Kidney (tissue), 14 donors: ENCODE results near the gene ZFR2. TPM values are rescaled to one million over a fixed set of nuclear protein-coding genes. Genes with fewer than 3 reads are reported as not detected.

Experiments
- DNase-seq, 5 donors: peaks; one replicate each; pipeline ENCODE4 v3.0.0-alpha.2; 2013 to 2020
- FAIRE-seq: peaks from 2 replicates; lab custom pipeline; 2012; peaks lifted over from hg19 to GRCh38; lab: Jason Lieb, UNC
- H3K27ac ChIP-seq, 2 donors: one replicate each; pipeline ENCODE4 v1.7.0; 2013; ENCODE audit warnings: low read depth in 2 of 2, low read length in 2 of 2, inconsistent platforms in 1 of 2
- H3K27me3 ChIP-seq: one replicate; pipeline ENCODE4 v1.7.1; 2013; ENCODE audit warnings: low read length, inconsistent platforms; ENCODE audit not compliant: control insufficient read depth, insufficient read depth
- H3K36me3 ChIP-seq, 3 donors: one replicate each; pipeline versions ENCODE4 v1.7.0 to v1.7.1; 2013; ENCODE audit warnings: low read length in 3 of 3, control low read depth in 1 of 3, inconsistent platforms in 1 of 3; ENCODE audit not compliant: insufficient read depth in 3 of 3, control insufficient read depth in 2 of 3
- H3K4me1 ChIP-seq, 3 donors: one replicate each; pipeline versions ENCODE4 v1.7.0 to v1.7.1; 2013; ENCODE audit warnings: low read length in 3 of 3, inconsistent platforms in 1 of 3, low read depth in 1 of 3; ENCODE audit not compliant: control insufficient read depth in 2 of 3, insufficient read depth in 2 of 3
- H3K4me3 ChIP-seq, 3 donors: one replicate each; pipeline versions ENCODE4 v1.7.0 to v1.8.1; 2013; ENCODE audit warnings: low read length in 3 of 3, control low read depth in 1 of 3, inconsistent platforms in 1 of 3
- H3K9ac ChIP-seq, 3 donors: one replicate each; pipeline versions ENCODE4 v1.7.0 to v1.7.1; 2013; ENCODE audit warnings: low read length in 3 of 3, control low read depth in 1 of 3, inconsistent platforms in 1 of 3
- H3K9me3 ChIP-seq, 3 donors: one replicate each; pipeline versions ENCODE4 v1.7.0 to v1.7.1; 2013; ENCODE audit warnings: low read length in 3 of 3, control low read depth in 1 of 3, inconsistent platforms in 1 of 3; ENCODE audit not compliant: control insufficient read depth in 2 of 3, insufficient read depth in 1 of 3
- CTCF ChIP-seq: IDR thresholded peaks from 3 replicates; pipeline ENCODE4 v1.5.1; 2012; ENCODE audit warnings: mild to moderate bottlenecking, moderate library complexity, borderline replicate concordance; ENCODE audit not compliant: insufficient read depth; ENCODE audit errors: extremely low read depth
- intact Hi-C: fragments of 100-400 bp; cut with DNase I; formaldehyde crosslinking; loops from one replicate; pipeline ENCODE4 v1.11.1; 2022
- polyA plus RNA-seq: library from polyadenylated mRNA; stranded (reverse); fragments of 350-450 nt; fragmentation: Illumina TruSeq; extraction: RNeasy Lipid Tissue Mini Kit (QIAGEN cat#74804); gene quantifications from one replicate; pipeline ENCODE4 v1.2.3, GENCODE V29; 2014; ENCODE audit warnings: low read depth, low replicate concordance; ENCODE audit not compliant: insufficient read depth
- total RNA-seq: library from RNA; stranded (reverse); fragmentation: NEBNext Ultra II Directional; extraction: Animal tissue kit (Norgen Biotek cat#: 25700); gene quantifications from one replicate; pipeline ENCODE4 v1.2.1, GENCODE V29; 2021
- donor health status: control.
- donor health status: control.
- donor health status: control.
- donor health status: control.
- donor health status: control.
- donor health status: DM: yes; HTN: yes; CAD: no.
- donor health status: Normal renal cell carcinoma (clear cell type).

Gene ZFR2
- total and polyA plus RNA-seq, 2 donors from 2014 or later = 0.22 TPM; not detected in 1

- no peak for FAIRE-seq
- Histone ChIP-seq H3K4me3 (no peak overlapping the region), H3K4me1 (no peaks in the 10 kb centered on the region), H3K9me3 (no peaks in the 10 kb centered on the region), H3K36me3 (no peaks in the 10 kb centered on the region), H3K27me3 (no peaks in the 10 kb centered on the region), H3K9ac (no peak overlapping the region), H3K27ac (no peak overlapping the region)
- no peak for DNase-seq
- no peak for TF ChIP-seq CTCF
- intact Hi-C loops = no loop called here
Observed at GRCh38 chr19:3775831-3776230, 93.0 kb downstream of the ZFR2 start.

- TF ChIP-seq CTCF = no peak
- FAIRE-seq = no peak
- intact Hi-C loops = no loop called here
Observed at GRCh38 chr19:3775374-3775711, 93.5 kb downstream of the ZFR2 start.

GRCh38 chr19:3774621-3775373 is 94.0 kb downstream of the ZFR2 start:
- Histone ChIP-seq H3K27me3 (no peaks in the 10 kb centered on the region), H3K4me1 (no peaks in the 10 kb centered on the region), H3K9me3 (no peaks in the 10 kb centered on the region), H3K4me3 (no peak overlapping the region), H3K36me3 (no peaks in the 10 kb centered on the region), H3K9ac (no peak overlapping the region), H3K27ac (no peak overlapping the region)
- TF ChIP-seq CTCF = no peak
- DNase-seq = no peak
- intact Hi-C loops = no loop called here
- FAIRE-seq = no peak

More at GRCh38 chr19:3775374-3775711, 93.5 kb downstream of the ZFR2 start:
- H3K27ac ChIP-seq = no peak overlapping the region
- no peaks in the 10 kb centered on the region for H3K27me3 ChIP-seq
- H3K4me1 ChIP-seq = no peaks in the 10 kb centered on the region
- no peak overlapping the region for H3K4me3 ChIP-seq
- H3K36me3 ChIP-seq = no peaks in the 10 kb centered on the region
- DNase-seq = no peak
- no peak overlapping the region for H3K9ac ChIP-seq
- no peaks in the 10 kb centered on the region for H3K9me3 ChIP-seq
